ENCODE results near the gene DYNLT3. TPM values are rescaled to one million over a fixed set of nuclear protein-coding genes. Genes with fewer than 3 reads are reported as not detected.

Gene DYNLT3
- total RNA-seq, 1 experiment from 2014 or later = 5.7 TPM

GRCh38 chrX:37802028-37802427 lies 45.3 kb downstream of the DYNLT3 start:
- H2BK20ac ChIP-seq (ENCODE audit: low read depth, low read length, poor library complexity, severe bottlenecking) = no peak overlapping the region
- no peaks in the 10 kb centered on the region for H3K27me3 Mint-ChIP-seq (ENCODE audit: low read depth)

More at GRCh38 chrX:37802028-37802427, 45.3 kb downstream of the DYNLT3 start:
- H3T11ph ChIP-seq (ENCODE audit: low read length) = no peak overlapping the region
- H3K79me1 ChIP-seq (ENCODE audit: insufficient read depth, low read depth, low read length, poor library complexity, severe bottlenecking) = no peaks in the 10 kb centered on the region
- H3K56ac ChIP-seq (ENCODE audit: insufficient read length, low read depth, low read length) = no peak overlapping the region
- no peak overlapping the region for H2BK5ac ChIP-seq (ENCODE audit: insufficient read length, low read length)
- no peaks in the 10 kb centered on the region for H3K23me2 ChIP-seq (ENCODE audit: insufficient read length, low read depth, low read length, poor library complexity, severe bottlenecking)
- Mint-ChIP-seq H3K4me3 (no peak overlapping the region), H3K9me3 (peaks cover 42 to 43% of the 10 kb centered on the region in 2 experiments), H3K4me1 (no peaks in the 10 kb centered on the region), H3K27ac (no peak overlapping the region), H3K36me3 (ENCODE audit: insufficient read depth in 1 of 3, low read depth in 3 of 3) (no peaks in the 10 kb centered on the region)
- no peak overlapping the region for H3K14ac ChIP-seq (ENCODE audit: insufficient read depth, low read length)
- H2BK15ac ChIP-seq (ENCODE audit: low read depth, low read length) = no peak overlapping the region
- no peak overlapping the region for H2AFZ ChIP-seq (ENCODE audit: low read length)
- H3K9ac ChIP-seq (ENCODE audit: extremely low read depth, insufficient read length, low read length) = no peak overlapping the region
- H3K9me3 ChIP-seq (ENCODE audit: control insufficient read depth, low read depth, low read length) = no peaks in the 10 kb centered on the region
- no peak overlapping the region for H4K91ac ChIP-seq (ENCODE audit: insufficient read length, low read depth, low read length)
- H4K5ac ChIP-seq (ENCODE audit: insufficient read length, low read depth, low read length) = no peak overlapping the region
- no peak overlapping the region for H3K23ac ChIP-seq (ENCODE audit: insufficient read length, low read depth, low read length)
- no peaks in the 10 kb centered on the region for H3K4me1 ChIP-seq (ENCODE audit: insufficient read depth, low read length)
- no peak overlapping the region for H4K8ac ChIP-seq (replicated peaks; ENCODE audit: insufficient read length, low read depth, low read length)
- H3K4me2 ChIP-seq (ENCODE audit: insufficient read depth, insufficient read length, low read length) = no peak overlapping the region
- no peak overlapping the region for H3K27ac ChIP-seq (ENCODE audit: insufficient read length, low read depth, low read length)
- H2BK120ac ChIP-seq (ENCODE audit: low read depth, low read length, poor library complexity, severe bottlenecking) = no peak overlapping the region
- H4K20me1 ChIP-seq (ENCODE audit: control insufficient read depth, insufficient read depth, insufficient read length) = no peaks in the 10 kb centered on the region
- no peak overlapping the region for H2AK5ac ChIP-seq (ENCODE audit: insufficient read length, low read length)
- no peak overlapping the region for H3K18ac ChIP-seq (ENCODE audit: insufficient read length, low read depth, low read length)
- H3K27me3 ChIP-seq (ENCODE audit: insufficient read depth, low read length) = no peaks in the 10 kb centered on the region
- DNase-seq = no peak
- no peak overlapping the region for H3K4ac ChIP-seq (ENCODE audit: low read depth, low read length)
- H2BK12ac ChIP-seq (ENCODE audit: insufficient read length, low read depth, low read length) = no peak overlapping the region
- H3K79me2 ChIP-seq (ENCODE audit: insufficient read depth, low read length) = no peaks in the 10 kb centered on the region
- no peak for TF ChIP-seq CTCF (conservative IDR thresholded peaks at IDR 0.05)
